Measurements from ENCODE around the gene PECR. TPM values are rescaled to one million over a fixed set of nuclear protein-coding genes. Genes with fewer than 3 reads are reported as not detected.
A peak's percentile ranks its signal among the peaks of the same experiment; 100 is the strongest.

The PECR gene
- total RNA-seq, 1 donor from 2014 or later = 32.2 TPM

- no peaks in the 10 kb centered on the region for H3K27me3 ChIP-seq
- no peak overlapping the region for H3K27ac ChIP-seq
- H3K36me3 ChIP-seq = peaks cover 0 to 3% of the 10 kb centered on the region in 2 donors
- no peaks in the 10 kb centered on the region for H3K9me3 ChIP-seq
- H3K4me1 ChIP-seq = no peaks in the 10 kb centered on the region
- TF ChIP-seq CTCF (IDR thresholded peaks at IDR 0.05) = no peak
- intact Hi-C loops (cut with DNase I) = no loop called here
- no peak for DNase-seq (ENCODE audit: low spot score in 2 of 2)
- H3K4me3 ChIP-seq = no peak overlapping the region
These were observed 34.2 kb downstream of the PECR start for GRCh38 chr2:216047397-216047796.

DNA sequence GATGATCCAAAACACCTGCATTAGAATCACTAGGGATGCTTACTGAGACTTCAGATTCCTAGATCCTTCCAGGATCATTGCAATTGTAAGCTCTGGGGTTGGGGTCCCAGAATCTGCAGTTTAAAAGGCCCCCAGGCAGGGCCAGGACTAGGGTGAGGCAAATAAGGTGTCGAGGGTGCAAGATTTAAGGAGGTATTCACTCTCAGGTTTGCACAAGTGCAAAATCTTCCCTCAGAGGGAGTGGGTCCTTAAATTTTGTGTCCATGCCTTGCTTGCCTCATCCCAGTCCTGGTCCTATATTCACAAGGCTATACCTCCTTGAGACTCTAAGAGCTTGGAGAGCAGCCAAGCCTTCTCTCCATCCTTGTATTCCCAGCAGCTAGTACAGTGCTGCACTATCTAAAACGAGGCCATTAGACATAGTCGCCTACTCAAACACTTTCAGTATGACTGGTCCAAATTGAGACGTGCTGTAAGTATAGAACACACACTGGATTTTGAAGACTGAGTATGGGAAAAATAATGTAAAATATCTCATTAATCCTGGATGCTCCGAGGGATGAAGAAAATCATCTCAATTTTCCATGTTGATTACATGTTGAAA is 36.6 kb downstream of the PECR start:
- DNase-seq (ENCODE audit: low spot score in 2 of 2) = no peak
- Histone ChIP-seq H3K36me3 (peaks cover 0 to 3% of the 10 kb centered on the region in 2 donors), H3K4me1 (no peaks in the 10 kb centered on the region), H3K27ac (no peak overlapping the region), H3K9me3 (no peaks in the 10 kb centered on the region), H3K4me3 (no peak overlapping the region), H3K27me3 (no peaks in the 10 kb centered on the region)
- intact Hi-C loops (cut with DNase I) = no loop called here
- no peak for TF ChIP-seq CTCF (IDR thresholded peaks at IDR 0.05)

GRCh38 chr2:216043949-216044348 is 37.7 kb downstream of the PECR start:
- no peak overlapping the region for H3K4me3 ChIP-seq
- no peak overlapping the region for H3K27ac ChIP-seq
- DNase-seq (ENCODE audit: low spot score in 2 of 2) = no peak
- H3K4me1 ChIP-seq = no peaks in the 10 kb centered on the region
- peaks cover 0 to 3% of the 10 kb centered on the region in 2 donors for H3K36me3 ChIP-seq
- no peaks in the 10 kb centered on the region for H3K27me3 ChIP-seq
- intact Hi-C loops (cut with DNase I) = no loop called here
- no peak for TF ChIP-seq CTCF (IDR thresholded peaks at IDR 0.05)
- H3K9me3 ChIP-seq = no peaks in the 10 kb centered on the region

- no peak for TF ChIP-seq CTCF (IDR thresholded peaks at IDR 0.05)
- H3K27me3 ChIP-seq = no peaks in the 10 kb centered on the region
- no peaks in the 10 kb centered on the region for H3K4me1 ChIP-seq
- H3K27ac ChIP-seq = no peak overlapping the region
- H3K9me3 ChIP-seq = no peaks in the 10 kb centered on the region
- H3K36me3 ChIP-seq = no peaks in the 10 kb centered on the region
- intact Hi-C loops (cut with DNase I) = no loop called here
- DNase-seq (ENCODE audit: low spot score in 2 of 2) = no peak
- no peak overlapping the region for H3K4me3 ChIP-seq
These were observed 40.2 kb downstream of the PECR start for GRCh38 chr2:216041438-216041837.

DNA sequence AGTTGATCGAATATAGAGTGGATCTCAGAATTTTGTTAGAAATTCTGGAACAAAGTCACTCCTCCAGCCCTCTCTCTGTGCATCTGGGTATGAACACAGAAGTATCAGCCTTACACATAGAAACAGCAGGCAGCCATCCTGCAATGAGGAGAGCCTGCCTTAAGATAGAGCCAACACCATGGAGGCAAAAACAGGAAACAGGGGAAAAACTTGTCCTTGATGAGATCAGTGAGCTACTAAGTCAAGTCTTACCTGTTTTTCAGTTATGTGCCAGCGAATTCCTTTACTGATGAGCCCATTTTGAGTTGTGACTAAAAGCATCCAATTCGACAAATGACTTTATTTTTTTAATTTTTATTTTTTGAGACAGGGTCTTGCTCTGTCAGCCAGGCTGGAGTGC is 41.7 kb downstream of the PECR start:
- intact Hi-C loops (cut with DNase I) = no loop called here
- no peaks in the 10 kb centered on the region for H3K9me3 ChIP-seq
- H3K36me3 ChIP-seq = no peaks in the 10 kb centered on the region
- TF ChIP-seq CTCF (IDR thresholded peaks at IDR 0.05) = no peak
- H3K27me3 ChIP-seq = no peaks in the 10 kb centered on the region
- no peak for DNase-seq (ENCODE audit: low spot score in 2 of 2)
- no peak overlapping the region for H3K4me3 ChIP-seq
- no peaks in the 10 kb centered on the region for H3K4me1 ChIP-seq
- H3K27ac ChIP-seq = no peak overlapping the region

- Histone ChIP-seq H3K36me3 (no peaks in the 10 kb centered on the region), H3K9me3 (no peaks in the 10 kb centered on the region), H3K27ac (no peak overlapping the region), H3K4me3 (no peak overlapping the region), H3K27me3 (no peaks in the 10 kb centered on the region), H3K4me1 (peaks cover 0 to 5% of the 10 kb centered on the region in 2 donors)
- intact Hi-C loops (cut with DNase I) = no loop called here
- peak in 2 of 3 experiments; percentile 80 to 83 for TF ChIP-seq CTCF (IDR thresholded peaks at IDR 0.05)
- DNase-seq (ENCODE audit: low spot score in 2 of 2) = peak in 1 of 2 donors; percentile 76
These were observed 47.5 kb downstream of the PECR start for GRCh38 chr2:216034065-216034464.
